Measurements from ENCODE around the gene HERPUD2. TPM values are rescaled to one million over a fixed set of nuclear protein-coding genes. Genes with fewer than 3 reads are reported as not detected.
"Not testable (repeated sequence)": the region's sequence is repeated elsewhere in the genome, so short reads cannot be mapped to it uniquely, and the experiment has no call there.

HERPUD2 gene
- total RNA-seq, 1 donor from 2014 or later = 24.6 TPM

- no peak for DNase-seq (ENCODE audit: low read depth)
- no peak for TF ChIP-seq CTCF (conservative IDR thresholded peaks at IDR 0.05; ENCODE audit: low read depth, low read length)
- no peak overlapping the region for H3K4me3 ChIP-seq (ENCODE audit: low read depth, low read length)
These were observed 98.9 kb downstream of the HERPUD2 start for GRCh38 chr7:35596061-35596460.

- no peak for DNase-seq (ENCODE audit: low read depth)
- peak; percentile 50 for TF ChIP-seq CTCF (conservative IDR thresholded peaks at IDR 0.05; ENCODE audit: low read depth, low read length)
- no peak overlapping the region for H3K4me3 ChIP-seq (ENCODE audit: low read depth, low read length)
These were observed 101.0 kb downstream of the HERPUD2 start for GRCh38 chr7:35593899-35594298.

GRCh38 chr7:35588647-35589046 lies 106.3 kb downstream of the HERPUD2 start:
- no peak overlapping the region for H3K4me3 ChIP-seq (ENCODE audit: low read depth, low read length)
- DNase-seq (ENCODE audit: low read depth) = no peak
- no peak for TF ChIP-seq CTCF (conservative IDR thresholded peaks at IDR 0.05; ENCODE audit: low read depth, low read length)

GRCh38 chr7:35584990-35585389 lies 109.9 kb downstream of the HERPUD2 start:
- no peak for TF ChIP-seq CTCF (conservative IDR thresholded peaks at IDR 0.05; ENCODE audit: low read depth, low read length)
- no peak overlapping the region for H3K4me3 ChIP-seq (ENCODE audit: low read depth, low read length)
- no peak for DNase-seq (ENCODE audit: low read depth)

DNA sequence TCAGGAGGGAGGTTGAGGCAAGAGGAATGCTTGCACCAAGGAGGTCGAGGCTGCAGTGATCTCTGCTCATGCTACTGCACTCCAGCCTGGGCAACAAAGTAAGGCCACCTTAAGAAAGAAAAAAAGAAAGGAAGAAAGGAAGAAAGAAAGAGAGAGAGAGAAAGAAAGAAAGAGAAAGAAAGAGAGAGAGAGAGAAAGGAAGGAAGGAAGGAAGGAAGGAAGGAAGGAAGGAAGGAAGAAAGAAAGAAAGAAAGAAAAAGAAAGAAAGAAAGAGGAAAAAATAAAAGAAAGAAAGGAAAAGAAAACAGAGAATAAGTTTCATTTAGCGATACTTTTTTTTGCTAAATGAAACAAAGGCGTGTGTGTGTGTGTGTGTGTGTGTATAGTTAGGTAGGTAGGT lies 110.4 kb downstream of the HERPUD2 start:
- not testable (repeated sequence) for H3K4me3 ChIP-seq (ENCODE audit: low read depth, low read length)

More for the DNA sequence above, 110.4 kb downstream of the HERPUD2 start:
- DNase-seq (ENCODE audit: low read depth) = not testable (repeated sequence)

Other genes starting within 250 kb of the HERPUD2 start
- 154 and 188 TPM in 2 replicates for gene SEPTIN7, start 105.9 kb upstream of the HERPUD2 start, total RNA-seq